Mammary epithelial cell (primary cell): Measurements from ENCODE around the gene RNASE1.

Source experiments
- CTCF ChIP-seq, 2 donors: IDR thresholded peaks in 1 of 2; conservative IDR thresholded peaks in 1 of 2; 2 replicates each; pipeline ENCODE4 v1.5.1; 2011 to 2012; ENCODE audit warnings: inconsistent platforms in 2 of 2, low read length in 2 of 2, mild to moderate bottlenecking in 2 of 2, control low read depth in 1 of 2, low read depth in 1 of 2; ENCODE audit not compliant: insufficient read depth in 1 of 2; ENCODE audit errors: extremely low read depth in 1 of 2
- EZH2 ChIP-seq: IDR thresholded peaks from 2 replicates; pipeline ENCODE4 v1.6.1; 2012; ENCODE audit warnings: low read length, inconsistent platforms, borderline replicate concordance

GRCh38 chr14:20798318-20798717 lies 4.3 kb downstream of the RNASE1 start:
- no peak for TF ChIP-seq CTCF (conservative IDR thresholded peaks at IDR 0.05 in 1 of 2, IDR thresholded peaks at IDR 0.05 in 1 of 2; ENCODE audit: extremely low read depth in 1 of 2, insufficient read depth in 1 of 2, low read depth in 1 of 2, low read length in 2 of 2)
- no peak for TF ChIP-seq EZH2
